Measurements from ENCODE around the gene CD2BP2.
"Not testable (repeated sequence)": the region's sequence is repeated elsewhere in the genome, so short reads cannot be mapped to it uniquely, and the experiment has no call there.

CD2BP2 gene

DNA sequence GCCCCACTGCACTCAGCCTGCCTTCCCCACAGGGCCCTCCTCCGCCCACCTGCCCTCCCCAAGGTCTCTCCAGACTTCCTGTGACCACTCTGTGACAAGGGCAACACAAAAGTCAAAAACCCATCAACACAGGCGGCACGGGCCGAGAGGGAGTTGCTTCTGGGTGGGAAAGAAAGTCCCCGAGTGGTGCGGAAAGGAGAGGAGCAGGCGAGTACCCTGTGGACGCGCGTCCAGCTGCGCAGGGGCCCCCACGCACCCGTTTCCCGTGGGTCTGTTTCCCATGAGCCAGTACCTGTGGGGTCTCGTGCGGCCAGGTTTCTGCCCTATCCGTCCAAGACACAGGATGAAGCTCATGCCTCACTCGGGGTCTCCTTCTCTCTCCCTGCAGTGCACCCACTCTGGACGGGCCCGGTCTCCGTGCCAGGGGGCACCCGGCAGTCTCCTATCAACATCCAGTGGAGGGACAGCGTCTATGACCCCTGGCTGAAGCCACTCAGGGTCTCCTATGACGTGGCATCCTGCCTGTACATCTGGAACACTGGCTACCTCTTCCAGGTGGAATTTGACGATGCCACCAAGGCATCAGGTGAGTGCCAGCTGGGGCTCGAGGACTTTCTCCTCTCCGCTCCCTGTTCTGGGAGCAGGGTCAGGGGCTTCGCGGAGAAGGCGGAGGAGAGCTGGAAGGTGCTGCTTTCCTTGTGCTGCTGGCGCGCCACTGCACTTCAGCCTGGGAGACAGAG, 12.2 kb downstream of the CD2BP2 start:
- no peak for DNase-seq (ENCODE audit: low read depth)

DNA sequence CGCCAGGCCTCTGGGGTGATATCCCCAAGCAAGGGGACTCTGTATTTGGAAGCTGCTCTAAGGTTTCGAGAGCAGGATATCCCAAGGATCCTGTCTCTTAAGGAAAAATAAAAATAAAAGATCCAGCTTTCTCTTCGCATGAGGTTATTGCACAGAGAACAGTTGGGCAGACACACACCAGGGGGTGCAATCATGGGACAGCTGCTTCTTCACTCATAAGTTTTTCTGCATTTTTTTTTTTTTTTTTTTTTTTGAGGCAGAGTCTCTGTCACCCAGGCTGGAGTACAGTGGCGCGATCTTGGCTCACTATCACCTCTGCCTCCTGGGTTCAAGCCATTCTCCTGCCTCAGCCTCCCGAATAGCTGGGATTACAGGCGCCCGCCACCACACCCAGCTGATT, 13.1 kb downstream of the CD2BP2 start:
- not testable (repeated sequence) for DNase-seq (ENCODE audit: low read depth)

DNA sequence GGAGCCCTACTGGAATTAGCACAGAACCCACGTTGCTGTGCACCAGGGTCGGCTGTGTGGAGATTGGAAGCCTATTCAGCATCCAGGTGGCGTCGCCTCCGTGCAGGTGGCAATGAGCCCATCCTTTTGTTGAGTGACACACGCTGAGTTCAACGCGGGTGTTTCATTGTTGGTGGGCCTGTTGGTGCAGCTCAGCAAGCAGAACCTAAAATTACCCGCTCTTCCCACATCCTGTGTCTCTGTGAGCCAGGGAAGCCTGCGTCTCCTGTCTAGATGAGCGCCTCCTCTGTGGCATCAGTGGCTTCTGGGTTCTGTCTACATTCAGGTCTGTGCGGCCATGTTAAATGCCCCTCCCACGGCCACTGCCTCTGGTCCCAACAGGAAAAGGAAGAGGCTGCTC, 14.5 kb downstream of the CD2BP2 start:
- DNase-seq (ENCODE audit: low read depth), result no peak

DNA sequence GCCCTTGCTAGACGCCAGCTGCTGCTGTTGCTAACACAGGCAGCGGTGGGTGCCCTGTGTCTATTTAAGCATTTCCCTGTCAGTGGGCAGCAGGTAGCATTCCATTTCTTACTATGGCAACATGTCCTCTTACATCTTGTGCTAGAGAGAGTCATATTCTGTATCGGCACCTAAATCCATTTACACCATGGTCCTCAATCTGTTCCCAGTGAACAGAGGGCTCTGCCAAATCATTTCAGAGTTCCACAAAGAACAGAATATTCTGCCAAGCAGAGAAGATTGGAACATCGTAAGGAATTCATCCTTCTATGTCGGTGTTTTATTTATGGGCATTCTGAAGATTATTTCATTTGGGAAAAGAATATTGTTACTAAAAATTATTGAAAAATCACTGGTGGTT, 16.4 kb downstream of the CD2BP2 start:
- DNase-seq (ENCODE audit: low read depth), result not testable (repeated sequence)

DNA sequence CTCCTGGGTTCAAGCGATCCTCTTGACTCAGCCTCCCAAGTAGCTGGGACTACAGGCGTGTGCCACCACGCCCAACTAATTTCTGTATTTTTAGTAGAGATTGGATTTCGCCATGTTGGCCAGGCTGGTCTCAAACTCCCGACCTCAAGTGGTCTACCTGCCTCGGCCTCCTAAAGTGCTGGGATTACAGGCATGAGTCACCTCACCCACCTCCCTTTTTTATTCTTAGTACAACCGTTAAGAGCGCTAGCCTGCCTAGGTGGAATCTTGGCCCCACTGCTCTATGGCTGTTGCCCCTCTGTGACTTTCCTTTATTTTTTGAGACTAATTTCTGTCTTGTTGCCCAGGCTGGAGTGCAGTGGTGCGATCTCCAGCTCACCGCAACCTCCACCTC, 17.1 kb downstream of the CD2BP2 start:
- not testable (repeated sequence) for DNase-seq (ENCODE audit: low read depth)

DNA sequence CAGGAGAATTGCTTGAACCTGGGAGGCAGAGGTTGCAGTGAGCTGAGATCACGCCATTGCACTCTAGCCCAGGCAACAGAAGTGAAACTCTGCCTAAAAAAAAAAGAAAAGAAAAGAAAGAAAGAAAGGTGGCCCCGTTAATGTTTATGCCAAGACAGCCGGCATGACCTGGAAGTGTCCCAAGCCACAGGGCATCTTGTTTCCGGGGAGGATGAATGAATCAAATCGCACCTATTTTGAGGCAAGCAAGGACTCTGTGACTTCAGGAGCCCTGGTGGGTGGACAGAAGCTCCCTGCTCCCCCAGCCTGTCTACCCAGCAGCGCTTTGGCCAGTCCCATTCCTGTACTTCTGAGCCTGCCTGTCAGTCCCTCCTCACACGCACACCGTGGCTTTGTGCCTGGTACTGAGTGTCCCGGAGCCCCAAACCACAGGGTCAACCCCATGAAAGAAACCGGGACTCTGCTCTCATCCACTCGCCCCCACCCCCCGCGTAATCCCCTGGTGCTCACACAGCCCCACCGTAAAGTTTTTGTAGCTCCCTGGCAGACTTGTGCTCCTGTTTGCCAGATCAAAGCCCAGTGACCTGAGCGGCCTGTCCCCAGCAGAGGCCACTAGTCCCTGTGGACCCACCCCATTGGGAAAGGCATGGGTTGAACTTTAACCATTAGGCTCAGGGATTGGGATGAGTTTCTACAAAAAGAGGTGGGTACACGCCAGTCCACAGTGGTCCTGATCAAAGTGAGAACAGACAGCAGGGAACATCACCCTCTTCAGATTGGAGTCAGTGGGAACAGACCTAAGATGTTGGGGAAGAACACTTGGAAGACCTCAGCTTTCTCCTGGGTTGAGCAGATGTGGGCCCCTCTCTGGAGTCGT, 19.3 kb downstream of the CD2BP2 start:
- DNase-seq (ENCODE audit: low read depth), result no peak

DNA sequence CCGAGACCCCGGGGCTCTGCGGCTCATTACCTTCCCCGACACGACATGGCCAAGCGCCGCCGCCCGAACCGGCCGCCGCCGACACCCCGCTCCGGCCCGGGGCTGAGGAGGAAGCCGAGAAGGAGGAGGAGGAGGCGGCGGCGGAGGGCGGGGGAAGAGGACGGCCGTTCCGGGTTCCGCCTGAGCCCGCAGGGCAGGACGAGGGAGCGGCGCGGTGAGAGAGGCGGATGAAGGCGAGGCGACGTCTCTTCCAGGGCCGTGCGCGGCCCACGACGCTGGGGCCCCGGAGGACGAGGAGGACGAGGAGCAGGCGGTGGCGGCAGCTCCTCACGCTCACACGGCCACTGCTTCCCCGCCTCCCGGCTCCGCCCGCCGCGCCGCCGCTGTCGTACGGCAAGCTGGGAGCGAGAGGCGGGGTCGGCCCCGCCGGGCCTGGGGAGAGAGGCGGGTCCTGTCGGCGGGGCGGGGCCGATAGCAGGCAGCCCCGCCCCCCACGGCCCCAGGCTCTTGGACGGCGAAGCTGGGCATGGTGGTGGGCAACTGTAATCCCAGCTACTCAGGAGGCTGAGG, 20.0 kb downstream of the CD2BP2 start:
- peak; percentile 77 for DNase-seq (ENCODE audit: low read depth)

DNA sequence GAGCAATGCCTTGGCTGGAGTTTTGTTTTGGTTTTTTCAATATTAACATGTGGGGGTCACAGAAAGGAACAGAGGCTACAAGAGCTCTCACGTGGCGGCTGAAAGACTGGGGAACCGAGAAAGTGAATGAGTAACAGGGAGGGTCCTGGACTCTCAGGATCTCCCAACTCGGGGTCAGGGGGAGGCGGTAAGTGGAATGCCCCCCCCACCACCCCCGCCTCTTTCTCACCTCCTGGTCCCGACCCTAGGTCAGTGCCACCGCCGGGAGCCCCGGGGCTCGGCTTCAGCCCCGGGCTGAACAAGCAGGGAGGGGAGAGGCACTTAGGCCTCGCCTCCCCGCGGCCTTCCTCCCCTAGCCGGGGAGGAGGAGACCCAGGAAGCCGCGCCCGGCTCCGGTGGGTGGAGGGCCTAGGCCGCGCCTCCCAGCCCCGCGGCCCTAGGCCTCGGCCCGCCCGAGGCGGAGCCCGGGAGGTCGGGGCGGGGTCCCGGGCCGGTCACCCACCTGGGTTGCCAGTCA, 20.6 kb downstream of the CD2BP2 start:
- DNase-seq (ENCODE audit: low read depth), result peak; percentile 80

DNA sequence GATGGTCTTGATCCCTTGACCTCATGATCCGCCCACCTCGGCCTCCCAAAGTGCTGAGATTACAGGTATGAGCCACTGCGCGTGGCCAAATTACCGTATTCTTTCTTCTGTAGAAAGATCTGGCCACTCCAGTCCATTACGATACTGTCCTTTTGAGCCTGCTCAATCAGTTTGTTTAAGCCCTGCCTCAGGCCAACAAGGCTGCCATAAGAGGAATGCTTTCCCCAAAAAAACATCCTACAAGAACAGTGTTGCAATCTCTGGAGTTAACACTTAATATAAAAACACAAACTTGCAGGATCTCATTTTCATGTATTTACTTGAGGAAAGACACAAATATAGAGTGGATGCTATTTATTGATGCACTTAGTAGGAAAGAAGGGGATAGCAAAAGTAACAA, 30.9 kb downstream of the CD2BP2 start:
- not testable (repeated sequence) for DNase-seq (ENCODE audit: low read depth)

DNA sequence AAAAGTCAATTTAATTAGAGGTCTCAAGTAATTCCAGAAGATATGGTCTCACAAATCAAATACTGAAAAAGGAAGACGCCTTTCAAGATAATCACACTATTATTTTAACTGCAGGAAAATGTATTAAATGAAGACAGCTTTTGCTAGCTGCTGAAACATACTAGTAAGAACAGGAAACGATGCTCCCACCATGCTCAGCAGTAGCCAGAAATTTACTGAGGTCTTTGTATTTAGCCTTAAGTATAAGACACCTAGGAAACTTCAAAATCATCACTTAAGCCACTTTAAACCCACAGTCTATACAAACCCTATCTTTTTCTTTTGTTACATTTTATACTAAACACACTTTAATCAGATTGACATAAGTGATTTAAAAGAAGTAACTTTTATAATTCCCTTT, 36.5 kb downstream of the CD2BP2 start:
- not testable (repeated sequence) for DNase-seq (ENCODE audit: low read depth)

DNA sequence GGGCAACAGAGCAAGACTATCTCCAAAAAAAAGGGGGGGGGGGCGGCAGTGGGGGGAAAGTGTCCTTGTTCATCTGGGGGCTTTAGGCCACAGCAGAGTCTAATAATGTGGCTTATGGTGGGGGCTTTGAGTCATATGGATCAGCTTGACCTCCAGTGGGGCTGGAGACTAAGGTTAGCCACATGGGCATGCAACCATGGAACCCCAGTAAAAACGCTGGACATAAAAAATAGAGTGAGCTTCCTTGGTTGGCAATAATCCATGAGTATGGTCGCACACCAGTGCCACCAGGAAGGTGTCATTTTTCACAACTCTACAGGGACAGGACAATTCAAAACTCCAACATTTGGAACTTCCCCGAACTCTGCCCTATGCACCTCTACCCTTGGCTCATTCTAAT, 44.2 kb downstream of the CD2BP2 start:
- not testable (repeated sequence) for DNase-seq (ENCODE audit: low read depth)

DNA sequence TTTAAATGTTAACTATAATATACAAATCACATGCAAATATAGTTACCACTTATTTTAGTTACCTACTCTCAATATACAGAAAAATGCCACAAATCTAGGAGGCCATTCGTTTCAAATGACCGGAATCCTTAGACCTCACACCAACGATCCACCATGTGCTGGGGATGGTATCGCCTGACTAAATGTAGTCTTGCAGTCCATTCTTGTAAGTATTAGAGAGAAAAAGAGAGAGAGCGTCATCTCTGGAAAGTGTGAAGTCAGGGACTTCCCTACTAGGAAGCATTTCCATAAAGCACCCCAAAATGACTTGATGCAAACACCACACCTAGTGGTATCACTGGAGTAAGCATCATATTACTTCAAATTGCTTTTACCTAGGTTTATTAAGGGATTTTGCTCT, 45.9 kb downstream of the CD2BP2 start:
- not testable (repeated sequence) for DNase-seq (ENCODE audit: low read depth)

Measured in stimulated activated CD8-positive, alpha-beta memory T cell treated with anti-CD3 and anti-CD28 coated beads, Interleukin-4, amount 100 ng/mL, for 24 hours (primary cell).